Effector CD4-positive, alpha-beta T cell (primary cell): ENCODE data around the gene SESTD1.
"Not testable (repeated sequence)": the region's sequence is repeated elsewhere in the genome, so short reads cannot be mapped to it uniquely, and the experiment has no call there.

Experiments used
- DNase-seq: peaks from one replicate; pipeline ENCODE4 v3.0.0-alpha.2; 2020

The SESTD1 gene

GRCh38 chr2:179266271-179266670 is 1.6 kb upstream of the SESTD1 start:
- no peak for DNase-seq

GRCh38 chr2:179265082-179265510 is 464 bp upstream of the SESTD1 start:
- no peak for DNase-seq

- peak; percentile 9 for DNase-seq
Measured at GRCh38 chr2:179263446-179264367, 925 bp downstream of the SESTD1 start.

- no peak for DNase-seq
Measured at GRCh38 chr2:179263015-179263414, 1.6 kb downstream of the SESTD1 start.

- no peak for DNase-seq
Measured at GRCh38 chr2:179262077-179262660, 2.5 kb downstream of the SESTD1 start.

GRCh38 chr2:179261151-179261825 is 3.3 kb downstream of the SESTD1 start:
- DNase-seq: no peak

- DNase-seq: no peak
Measured at GRCh38 chr2:179260224-179260623, 4.4 kb downstream of the SESTD1 start.

GRCh38 chr2:179255129-179255528 is 9.5 kb downstream of the SESTD1 start:
- DNase-seq: no peak

GRCh38 chr2:179253226-179253625 is 11.4 kb downstream of the SESTD1 start:
- DNase-seq: no peak

- DNase-seq: no peak
Measured at GRCh38 chr2:179252423-179252822, 12.2 kb downstream of the SESTD1 start.

- DNase-seq: no peak
Measured at GRCh38 chr2:179251870-179252269, 12.8 kb downstream of the SESTD1 start.

- DNase-seq: no peak
Measured at GRCh38 chr2:179250848-179251504, 13.7 kb downstream of the SESTD1 start.

- no peak for DNase-seq
Measured at GRCh38 chr2:179250095-179250494, 14.5 kb downstream of the SESTD1 start.

- no peak for DNase-seq
Measured at GRCh38 chr2:179248024-179248348, 16.6 kb downstream of the SESTD1 start.

GRCh38 chr2:179247318-179248023 is 17.2 kb downstream of the SESTD1 start:
- DNase-seq: no peak

- DNase-seq: not testable (repeated sequence)
Measured at GRCh38 chr2:179245843-179246242, 18.8 kb downstream of the SESTD1 start.

- no peak for DNase-seq
Measured at GRCh38 chr2:179243046-179243445, 21.6 kb downstream of the SESTD1 start.

- DNase-seq: no peak
Measured at GRCh38 chr2:179240481-179241451, 23.9 kb downstream of the SESTD1 start.

GRCh38 chr2:179239838-179240237 is 24.8 kb downstream of the SESTD1 start:
- no peak for DNase-seq

GRCh38 chr2:179239195-179239594 is 25.4 kb downstream of the SESTD1 start:
- no peak for DNase-seq

GRCh38 chr2:179238027-179238426 is 26.6 kb downstream of the SESTD1 start:
- DNase-seq: no peak
